H7 (cell line): Measurements from ENCODE around the gene PERP. TPM values are rescaled to one million over a fixed set of nuclear protein-coding genes. Genes with fewer than 3 reads are reported as not detected.

Experiments
- DNase-seq: peaks from one replicate; pipeline ENCODE4 v3.0.0; 2012
- H3K27me3 ChIP-seq: 2 replicates; pipeline ENCODE4 v1.6.0; 2011; ENCODE audit warnings: mild to moderate bottlenecking, low read length; ENCODE audit not compliant: control insufficient read depth, insufficient read depth
- H3K36me3 ChIP-seq: replicated peaks from 2 replicates; pipeline ENCODE4 v1.5.1; 2011; ENCODE audit warnings: low read length; ENCODE audit not compliant: control insufficient read depth, insufficient read depth
- H3K4me3 ChIP-seq: 2 replicates; pipeline ENCODE4 v1.5.1; 2011; ENCODE audit warnings: low read depth, mild to moderate bottlenecking, control low read depth, low read length, moderate library complexity; ENCODE audit not compliant: insufficient read depth
- total RNA-seq: library from RNA; depleted of rRNA; stranded (reverse); fragments of >200 nt; shearing (Covaris generic); gene quantifications from 2 replicates; pipeline ENCODE4 v1.2.3, GENCODE V29; 2014; rRNA removed

PERP gene
- total RNA-seq, 1 experiment from 2014 or later: 28.5 TPM

- Histone ChIP-seq H3K27me3 (no peaks in the 10 kb centered on the region), H3K36me3 (no peaks in the 10 kb centered on the region), H3K4me3 (no peak overlapping the region)
- no peak for DNase-seq
Measured at GRCh38 chr6:138044972-138045371, 62.2 kb downstream of the PERP start.

GRCh38 chr6:138044458-138044857 is 62.8 kb downstream of the PERP start:
- no peaks in the 10 kb centered on the region for H3K36me3 ChIP-seq

More at GRCh38 chr6:138044458-138044857, 62.8 kb downstream of the PERP start:
- no peak for DNase-seq
- Histone ChIP-seq H3K4me3 (no peak overlapping the region), H3K27me3 (no peaks in the 10 kb centered on the region)

Other genes starting within 250 kb of the PERP start
- gene TNFAIP3, start 240.2 kb downstream of the PERP start, total RNA-seq: 1.2 and 1.7 TPM in 2 replicates
- 7.0 and 11.0 TPM in 2 replicates for gene ARFGEF3, start 54.5 kb upstream of the PERP start, total RNA-seq
- gene PBOV1, start 111.1 kb upstream of the PERP start, total RNA-seq: not detected in 2 replicates